Natural killer cell (primary cell): ENCODE data around the gene RAPGEF1. TPM values are rescaled to one million over a fixed set of nuclear protein-coding genes. Genes with fewer than 3 reads are reported as not detected.

Experiments used
- ATAC-seq, 3 donors: fragments of 150-1000 bp in 2 of 3; fragments of 200-7000 bp in 1 of 3; cut with Tn5 transposase; 1 replicate in 1 of 3; 2 replicates in 2 of 3; pipeline ENCODE4 v1.10.0; 2021; ENCODE audit warnings: mild to moderate bottlenecking in 2 of 3, moderate library complexity in 2 of 3
- DNase-seq, 2 donors: peaks; one replicate each; pipeline versions ENCODE4 v3.0.0 to v3.0.0-alpha.2; 2013 to 2021; ENCODE audit warnings: mixed read lengths in 1 of 2
- H3K27ac ChIP-seq: one replicate; pipeline ENCODE4 v1.5.1; 2013; ENCODE audit warnings: mild to moderate bottlenecking, low read length
- H3K27me3 ChIP-seq: one replicate; pipeline ENCODE4 v1.6.1; 2013; ENCODE audit warnings: low read length; ENCODE audit not compliant: control insufficient read depth, insufficient read depth
- H3K36me3 ChIP-seq: one replicate; pipeline ENCODE4 v1.6.1; 2013; ENCODE audit warnings: low read length; ENCODE audit not compliant: control insufficient read depth, insufficient read depth
- H3K4me1 ChIP-seq: one replicate; pipeline ENCODE4 v1.6.1; 2013; ENCODE audit warnings: low read length; ENCODE audit not compliant: control insufficient read depth, insufficient read depth
- H3K4me3 ChIP-seq: one replicate; pipeline ENCODE4 v1.5.1; 2013; ENCODE audit warnings: low read length
- H3K9me3 ChIP-seq: one replicate; pipeline ENCODE4 v1.6.1; 2013; ENCODE audit warnings: low read length; ENCODE audit not compliant: control insufficient read depth, insufficient read depth
- H3K27ac Mint-ChIP-seq, 2 donors: one replicate each; pipeline ENCODE4 v1.8.0; 2022; ENCODE audit warnings: mild to moderate bottlenecking in 2 of 2, mixed read lengths in 2 of 2, moderate library complexity in 1 of 2
- H3K27me3 Mint-ChIP-seq, 2 donors: one replicate each; pipeline ENCODE4 v1.8.0; 2022; ENCODE audit warnings: low read depth in 2 of 2, mixed read lengths in 2 of 2
- H3K36me3 Mint-ChIP-seq: one replicate; pipeline ENCODE4 v1.8.0; 2022; ENCODE audit warnings: mixed read lengths
- H3K4me1 Mint-ChIP-seq, 2 donors: one replicate each; pipeline ENCODE4 v1.8.0; 2022; ENCODE audit warnings: mixed read lengths in 2 of 2
- H3K4me3 Mint-ChIP-seq: one replicate; pipeline ENCODE4 v1.8.0; 2022; ENCODE audit warnings: mild to moderate bottlenecking, moderate library complexity, mixed read lengths
- H3K9me3 Mint-ChIP-seq, 2 donors: one replicate each; pipeline ENCODE4 v1.8.0; 2022; ENCODE audit warnings: mixed read lengths in 2 of 2
- WGBS: methylation state at CpG from one replicate; pipeline ENCODE4 v1.1.7; 2013; ENCODE audit warnings: missing lambda C conversion rate; ENCODE audit not compliant: insufficient coverage; 5-methylcytosine and 5-hydroxymethylcytosine counted together
- intact Hi-C: fragments of 100-400 bp; cut with micrococcal nuclease; formaldehyde crosslinking; loops from one replicate; pipeline ENCODE4 v1.14.2; 2022
- total RNA-seq, 4 donors: library from RNA; stranded (reverse); fragments of 120-200 nt in 1 of 4; gene quantifications; one replicate each; pipeline versions ENCODE4 v1.2.3 to v1.2.4, GENCODE V29; 2013 to 2022
- TF ChIP-seq, protein P1 (sequence below): fragments of 200-600 bp; IDR thresholded peaks from one replicate; pipeline ENCODE4 v1.8.0; 2022; ENCODE audit warnings: antibody characterized with exemption

Gene RAPGEF1
- total RNA-seq, 3 donors from 2014 or later (not counting 1 experiment from before 2014, with no cell fraction given): 210 to 224 (median 222) TPM

DNA sequence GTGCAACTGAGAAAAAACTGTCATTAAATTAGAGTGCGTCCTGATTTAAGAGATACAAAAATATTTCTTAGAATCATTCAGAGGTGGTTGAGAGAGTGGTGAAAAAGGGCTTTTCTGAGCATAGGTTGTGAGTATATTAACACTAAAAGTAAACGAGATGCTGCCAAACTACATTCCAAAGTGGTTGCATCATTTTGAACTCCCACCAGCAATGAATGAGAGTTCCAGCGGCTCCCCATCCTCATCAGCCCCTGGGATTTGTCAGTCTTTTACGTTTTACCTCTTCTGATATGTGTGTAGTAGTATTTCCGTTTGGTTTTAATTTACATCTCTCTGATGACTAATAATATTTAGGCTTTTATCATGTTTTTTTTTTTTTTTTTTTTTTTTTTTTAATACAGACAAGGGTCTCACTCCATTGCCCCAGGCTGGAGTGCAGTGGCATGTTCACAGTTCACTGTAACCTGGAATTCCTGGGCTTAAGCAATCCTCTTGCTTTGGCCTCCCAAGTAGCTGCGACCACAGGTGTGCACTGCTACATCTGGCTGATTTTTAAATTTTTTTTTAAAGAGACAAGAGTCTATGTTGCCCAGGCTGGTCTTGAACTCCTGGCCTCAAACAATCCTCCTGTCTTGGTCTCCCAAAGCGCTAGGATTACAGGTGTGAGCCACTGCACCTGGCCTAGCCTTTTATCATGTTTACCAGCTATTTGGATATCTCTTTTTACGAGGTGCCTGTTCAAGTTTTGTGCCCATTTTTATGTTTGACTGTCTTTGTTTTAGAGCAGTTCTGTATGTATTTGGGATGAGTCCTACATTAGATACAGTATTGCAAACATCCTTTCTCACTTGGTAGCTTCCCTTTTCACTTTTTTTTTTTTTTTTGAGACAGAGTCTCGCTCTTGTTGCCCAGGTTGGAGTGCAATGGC lies 177.6 kb downstream of the RAPGEF1 start:
- H3K36me3 Mint-ChIP-seq: no peaks in the 10 kb centered on the region
- Histone ChIP-seq H3K9me3 (no peaks in the 10 kb centered on the region), H3K4me3 (no peak overlapping the region), H3K27ac (no peak overlapping the region), H3K4me1 (no peaks in the 10 kb centered on the region), H3K27me3 (no peaks in the 10 kb centered on the region), H3K36me3 (no peaks in the 10 kb centered on the region)
- H3K27ac Mint-ChIP-seq: no peak overlapping the region
- ATAC-seq (no peak), DNase-seq (no peak)
- no peaks in the 10 kb centered on the region for H3K9me3 Mint-ChIP-seq
- H3K4me1 Mint-ChIP-seq: no peaks in the 10 kb centered on the region
- H3K27me3 Mint-ChIP-seq: no peaks in the 10 kb centered on the region
- intact Hi-C loops: no loop called here
- no peak overlapping the region for H3K4me3 Mint-ChIP-seq
- WGBS: 97% methylated on average over 6 of the region's 9 CpGs
- TF ChIP-seq, protein P1, sequence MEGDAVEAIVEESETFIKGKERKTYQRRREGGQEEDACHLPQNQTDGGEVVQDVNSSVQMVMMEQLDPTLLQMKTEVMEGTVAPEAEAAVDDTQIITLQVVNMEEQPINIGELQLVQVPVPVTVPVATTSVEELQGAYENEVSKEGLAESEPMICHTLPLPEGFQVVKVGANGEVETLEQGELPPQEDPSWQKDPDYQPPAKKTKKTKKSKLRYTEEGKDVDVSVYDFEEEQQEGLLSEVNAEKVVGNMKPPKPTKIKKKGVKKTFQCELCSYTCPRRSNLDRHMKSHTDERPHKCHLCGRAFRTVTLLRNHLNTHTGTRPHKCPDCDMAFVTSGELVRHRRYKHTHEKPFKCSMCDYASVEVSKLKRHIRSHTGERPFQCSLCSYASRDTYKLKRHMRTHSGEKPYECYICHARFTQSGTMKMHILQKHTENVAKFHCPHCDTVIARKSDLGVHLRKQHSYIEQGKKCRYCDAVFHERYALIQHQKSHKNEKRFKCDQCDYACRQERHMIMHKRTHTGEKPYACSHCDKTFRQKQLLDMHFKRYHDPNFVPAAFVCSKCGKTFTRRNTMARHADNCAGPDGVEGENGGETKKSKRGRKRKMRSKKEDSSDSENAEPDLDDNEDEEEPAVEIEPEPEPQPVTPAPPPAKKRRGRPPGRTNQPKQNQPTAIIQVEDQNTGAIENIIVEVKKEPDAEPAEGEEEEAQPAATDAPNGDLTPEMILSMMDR: no peak

- H3K36me3 Mint-ChIP-seq: no peaks in the 10 kb centered on the region
- Histone ChIP-seq H3K9me3 (no peaks in the 10 kb centered on the region), H3K4me3 (no peak overlapping the region), H3K4me1 (peaks cover 4% of the 10 kb centered on the region), H3K36me3 (no peaks in the 10 kb centered on the region), H3K27me3 (peaks cover 10% of the 10 kb centered on the region), H3K27ac (no peak overlapping the region)
- intact Hi-C loops: no loop called here
- H3K4me3 Mint-ChIP-seq: no peak overlapping the region
- peak in 1 of 2 donors; percentile 36 for DNase-seq
- WGBS: 90% methylated on average over 1 of the region's 1 CpG
- H3K9me3 Mint-ChIP-seq: no peaks in the 10 kb centered on the region
- no peaks in the 10 kb centered on the region for H3K4me1 Mint-ChIP-seq
- TF ChIP-seq, protein P1: no peak
- peaks cover 0 to 17% of the 10 kb centered on the region in 2 donors for H3K27me3 Mint-ChIP-seq
- H3K27ac Mint-ChIP-seq: no peak overlapping the region
- ATAC-seq: no peak
These were observed 180.4 kb downstream of the RAPGEF1 start for GRCh38 chr9:131559421-131560000.

- H3K4me3 ChIP-seq: no peak overlapping the region
- H3K27me3 ChIP-seq: peaks cover 21% of the 10 kb centered on the region
- TF ChIP-seq, protein P1: no peak
- peaks cover 4% of the 10 kb centered on the region for H3K4me1 ChIP-seq
- no peaks in the 10 kb centered on the region for H3K9me3 ChIP-seq
- H3K4me1 Mint-ChIP-seq: no peaks in the 10 kb centered on the region
- H3K27ac ChIP-seq: no peak overlapping the region
- no peak for ATAC-seq
- H3K27me3 Mint-ChIP-seq: peaks cover 0 to 24% of the 10 kb centered on the region in 2 donors
- DNase-seq: no peak
- no peaks in the 10 kb centered on the region for H3K36me3 Mint-ChIP-seq
- no peaks in the 10 kb centered on the region for H3K9me3 Mint-ChIP-seq
- intact Hi-C loops: no loop called here
- no peak overlapping the region for H3K4me3 Mint-ChIP-seq
- H3K36me3 ChIP-seq: no peaks in the 10 kb centered on the region
- WGBS: 96% methylated on average over 25 of the region's 25 CpGs
- H3K27ac Mint-ChIP-seq: no peak overlapping the region
These were observed 181.9 kb downstream of the RAPGEF1 start for GRCh38 chr9:131557855-131558548.
